NT2/D1 (cell line): ENCODE results near the gene MOV10.

ENCODE experiments used
- SUZ12 ChIP-seq: IDR thresholded peaks from 2 replicates; pipeline ENCODE4 v1.6.1; 2011; ENCODE audit not compliant: insufficient read length, insufficient read depth; ENCODE audit errors: extremely low read depth
- YY1 ChIP-seq: IDR thresholded peaks from 2 replicates; pipeline ENCODE4 v1.6.1; 2011; ENCODE audit not compliant: insufficient read length, insufficient read depth
- ZNF274 ChIP-seq: IDR thresholded peaks from 2 replicates; pipeline ENCODE4 v1.6.1; 2011; ENCODE audit warnings: mild to moderate bottlenecking, low read depth, low read length

- TF ChIP-seq YY1, result no peak
- no peak for TF ChIP-seq ZNF274
- TF ChIP-seq SUZ12, result no peak
Measured at GRCh38 chr1:112637254-112638109, 37.0 kb upstream of the MOV10 start.
